ENCODE results near the gene CD8B.
"Not testable (repeated sequence)": the region's sequence is repeated elsewhere in the genome, so short reads cannot be mapped to it uniquely, and the experiment has no call there.

CD8B gene

DNA sequence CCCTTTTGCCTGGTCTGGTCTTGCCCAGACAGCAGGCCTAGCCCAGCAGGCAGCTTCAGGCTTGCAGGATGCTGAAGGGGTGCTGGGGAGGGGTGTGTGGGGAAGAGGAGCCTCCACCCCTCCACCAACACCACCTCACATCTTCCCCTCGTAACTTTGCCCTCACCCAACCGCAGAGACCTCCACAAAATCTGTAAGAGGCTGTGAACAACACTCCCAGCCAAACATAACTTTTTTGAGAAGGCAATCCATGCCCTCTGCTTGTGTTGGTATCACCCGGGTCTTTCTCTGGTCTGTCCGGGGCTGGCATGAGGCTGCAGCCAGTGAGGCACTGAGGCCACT, 26.2 kb downstream of the CD8B start:
- DNase-seq = not testable (repeated sequence)

DNA sequence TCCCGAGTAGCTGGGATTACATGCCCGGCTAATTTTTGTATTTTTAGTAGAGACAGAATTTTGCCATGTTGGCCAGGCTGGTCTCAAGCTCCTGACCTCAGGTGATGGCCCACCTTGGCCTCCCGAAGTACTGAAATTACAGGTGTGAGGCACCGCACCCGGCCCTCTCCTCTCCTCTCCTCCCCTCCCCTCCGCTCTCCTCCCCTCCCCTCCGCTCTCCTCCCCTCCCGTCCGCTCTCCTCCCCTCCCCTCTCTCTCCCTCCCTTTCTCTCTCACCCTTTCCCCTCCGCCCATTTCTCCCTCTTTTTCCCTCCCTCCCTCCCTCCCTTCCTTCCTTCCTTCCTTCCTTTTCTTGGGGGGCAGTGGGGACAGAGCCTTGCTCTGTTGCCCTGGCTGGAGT, 28.4 kb downstream of the CD8B start:
- no peak for DNase-seq

DNA sequence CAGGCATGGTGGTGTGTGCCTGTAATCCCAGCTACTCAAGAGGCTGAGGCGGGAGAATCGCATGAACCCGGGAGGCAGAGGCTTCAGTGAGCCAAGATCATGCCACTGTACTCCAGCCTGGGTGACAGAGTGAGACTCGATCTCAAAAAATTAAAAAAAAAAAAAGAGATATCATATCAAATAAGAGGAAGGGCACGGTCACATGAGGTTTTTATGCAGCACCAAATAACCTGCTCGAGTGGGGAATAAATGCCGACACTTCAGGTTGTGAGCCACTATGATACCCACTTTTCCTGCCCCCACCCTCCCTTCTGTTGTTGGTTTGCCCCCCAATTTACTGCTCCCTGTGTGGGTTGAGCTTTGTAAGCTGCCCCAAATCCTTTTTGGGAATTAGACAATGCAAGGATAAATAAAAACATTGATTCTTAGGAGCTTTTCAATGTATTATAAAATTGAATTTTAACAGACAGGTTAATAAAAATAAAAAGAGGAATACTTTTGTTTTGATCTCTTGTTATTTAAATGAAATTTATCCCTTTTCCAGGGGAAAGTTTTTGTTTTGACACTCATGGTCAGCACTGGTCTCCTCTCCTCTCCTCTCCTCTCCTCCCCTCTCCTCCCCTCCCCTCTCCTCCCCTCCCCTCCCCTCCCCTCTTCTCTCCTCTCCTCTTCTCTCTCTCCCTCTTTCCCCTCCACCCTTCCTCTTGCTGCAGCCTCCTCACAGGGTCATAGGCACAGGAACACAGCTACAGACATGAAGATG, 29.2 kb downstream of the CD8B start:
- DNase-seq = no peak

DNA sequence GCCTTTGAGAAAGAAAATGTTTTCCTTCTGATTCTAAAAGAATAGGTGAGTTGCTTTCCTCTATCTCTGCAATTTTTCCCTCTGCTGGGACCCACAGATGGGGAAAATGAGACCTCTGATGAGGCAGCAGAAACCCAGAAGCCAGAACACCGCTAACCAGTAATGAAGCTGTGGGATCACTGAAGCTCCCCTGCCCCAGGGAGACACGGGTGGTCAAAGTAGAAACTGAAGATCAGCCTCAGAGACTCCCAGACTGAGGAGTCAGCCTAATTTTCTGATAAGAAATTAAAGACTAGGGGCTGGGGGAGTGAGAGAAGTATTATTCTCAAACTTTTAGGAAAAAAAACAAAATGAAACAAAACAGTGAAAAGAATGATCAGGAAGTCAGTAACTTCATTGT, 30.1 kb downstream of the CD8B start:
- no peak for DNase-seq

DNA sequence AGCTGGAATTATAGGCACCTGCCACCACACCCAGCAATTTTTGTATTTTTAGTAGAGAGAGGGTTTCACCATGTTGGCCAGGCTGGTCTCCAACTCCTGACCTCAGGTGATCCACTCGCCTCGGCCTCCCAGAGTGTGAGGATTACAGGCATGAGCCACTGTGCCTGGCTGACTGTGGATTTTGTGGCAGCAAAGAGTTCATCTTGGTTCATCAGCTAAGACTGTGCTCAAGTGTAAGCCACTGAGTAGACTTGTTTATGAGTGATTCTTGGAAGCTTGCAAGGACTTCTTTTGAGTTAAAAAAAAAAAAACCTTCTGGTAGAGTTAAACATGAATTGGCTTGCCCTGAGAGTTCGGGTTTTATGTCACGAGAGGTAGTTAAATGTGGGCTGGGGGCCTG, 34.7 kb downstream of the CD8B start:
- DNase-seq = no peak

DNA sequence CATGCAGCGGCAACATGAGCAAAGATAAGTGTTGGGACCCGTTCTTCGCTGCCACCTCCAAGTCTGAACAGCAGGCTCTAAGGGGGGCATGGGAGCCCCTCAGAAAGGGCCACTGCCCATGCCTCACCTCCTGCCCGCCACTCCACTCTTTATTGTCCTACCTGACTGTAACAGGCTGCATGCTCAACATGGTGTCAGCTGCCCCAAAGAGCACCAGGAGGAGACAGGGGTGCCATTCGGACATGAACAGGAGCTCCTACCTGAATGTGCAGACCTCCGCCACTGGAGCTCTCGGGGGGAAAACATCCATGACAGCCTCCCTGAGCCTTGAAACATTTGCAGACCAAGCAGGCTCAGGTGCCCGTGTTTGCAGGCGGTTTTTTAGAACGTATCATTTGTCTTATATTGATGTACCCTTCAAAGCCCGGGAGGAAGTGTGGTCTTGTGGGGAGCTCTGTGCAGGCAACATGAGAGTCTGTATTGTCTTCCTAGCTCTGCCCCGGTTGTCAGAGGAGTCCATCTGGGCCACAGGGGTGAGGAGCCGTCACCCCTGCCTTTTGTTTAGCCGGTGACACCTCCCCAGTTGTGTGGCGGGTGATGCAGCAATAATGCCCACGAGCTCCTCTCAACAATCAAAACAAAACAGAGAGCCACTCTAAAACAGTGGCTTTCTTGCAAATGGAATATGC, 35.8 kb downstream of the CD8B start:
- no peak for DNase-seq

DNA sequence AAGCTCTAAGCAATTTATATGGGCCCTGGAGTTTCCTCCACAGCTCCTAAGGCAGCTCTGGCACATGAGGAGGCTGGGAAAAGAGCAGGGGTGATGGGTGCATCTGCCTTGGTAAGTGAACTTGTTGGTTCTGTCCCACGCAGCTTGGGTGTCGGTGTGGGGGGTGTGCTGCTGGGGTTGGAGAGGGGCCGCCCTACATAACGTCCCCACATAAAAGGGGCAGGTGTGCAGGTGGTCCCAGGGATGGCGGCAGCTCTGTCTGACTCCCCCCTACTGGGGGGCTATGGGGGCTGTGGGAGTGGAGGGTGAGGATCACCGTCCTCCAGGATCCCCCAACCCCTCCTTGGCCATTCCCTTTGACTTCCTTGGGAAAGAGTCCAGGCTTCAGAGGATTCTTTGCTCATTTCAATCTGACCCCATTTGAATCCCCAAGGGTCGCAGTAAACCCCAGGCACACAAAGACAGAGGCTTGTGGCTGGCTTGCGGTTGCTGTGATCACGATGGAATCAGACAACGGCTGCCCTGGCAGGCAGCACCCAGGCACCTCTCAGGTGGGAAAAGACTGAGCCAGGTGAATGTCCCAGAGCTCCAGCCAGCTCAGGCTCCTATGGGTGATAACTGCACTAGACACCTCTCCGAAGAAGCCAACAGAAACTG, 36.5 kb downstream of the CD8B start:
- DNase-seq = no peak

DNA sequence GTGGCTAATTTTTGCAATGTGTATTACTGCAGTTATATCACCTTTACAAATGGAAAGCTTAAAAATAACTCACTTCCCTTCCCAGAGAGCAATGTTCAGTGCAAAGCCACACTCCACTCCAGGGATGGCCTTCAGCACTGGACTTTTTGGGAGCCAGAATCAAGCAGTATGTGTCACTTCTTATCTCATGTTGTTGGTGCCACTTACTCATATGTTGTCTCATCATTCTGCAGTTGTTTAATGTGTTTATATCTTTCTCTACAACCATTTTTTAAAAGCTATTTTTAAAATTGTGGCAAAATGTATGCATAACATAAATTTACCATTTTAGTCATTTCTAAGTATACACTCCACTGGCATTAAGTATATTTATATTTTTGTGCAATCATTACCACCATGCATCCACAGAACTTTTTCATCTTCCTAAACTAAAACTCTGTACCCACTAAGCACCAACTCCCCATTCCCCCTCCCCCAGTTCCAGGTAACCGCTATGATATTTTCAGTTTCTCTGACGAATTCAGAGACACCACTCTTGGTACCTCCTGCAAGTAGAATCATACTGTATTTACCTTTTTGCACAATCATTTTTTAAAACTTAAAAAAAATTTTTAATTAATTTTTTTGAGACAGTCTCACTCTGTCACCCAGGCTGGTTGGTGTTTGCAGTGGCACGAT, 38.9 kb downstream of the CD8B start:
- DNase-seq = no peak

DNA sequence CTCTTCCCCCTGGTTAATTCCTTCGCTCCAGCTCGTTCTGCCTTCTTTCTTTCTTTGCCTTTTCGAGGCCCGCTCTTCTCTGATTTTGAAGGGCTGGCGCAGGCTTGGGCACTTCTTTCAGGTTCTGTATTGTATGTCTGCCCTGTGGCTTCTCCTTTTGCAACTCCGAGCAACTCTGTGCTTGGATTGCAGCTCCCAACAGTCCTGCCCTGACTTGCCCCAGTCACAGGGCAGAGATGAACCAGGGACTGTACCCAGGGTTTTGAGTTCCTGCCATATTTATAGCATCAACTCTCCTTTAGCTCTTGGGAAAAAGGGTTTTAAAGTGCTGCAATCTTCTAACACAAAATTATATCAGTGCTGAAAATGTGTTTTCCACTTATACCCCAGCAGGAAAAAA, 39.8 kb downstream of the CD8B start:
- no peak for DNase-seq

DNA sequence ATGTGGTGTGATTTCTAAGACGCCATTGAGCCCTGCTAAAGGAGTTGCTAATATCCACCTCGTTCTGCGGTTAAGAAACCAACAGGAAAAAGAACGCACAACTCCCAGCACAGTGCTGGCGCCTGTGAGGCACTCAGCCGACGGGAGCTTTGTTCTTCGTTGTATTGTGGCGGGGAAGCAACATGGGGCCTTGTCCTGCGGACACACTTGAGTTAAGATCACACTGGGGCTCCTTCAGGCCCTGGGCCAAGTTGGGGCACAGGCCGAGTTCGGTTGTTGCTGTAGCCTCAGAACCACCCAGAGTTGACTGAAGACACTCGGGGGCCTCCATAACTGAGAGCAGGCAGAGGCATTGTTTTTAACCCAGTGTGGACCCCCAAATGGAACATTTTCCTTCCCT, 40.4 kb downstream of the CD8B start:
- DNase-seq = no peak

DNA sequence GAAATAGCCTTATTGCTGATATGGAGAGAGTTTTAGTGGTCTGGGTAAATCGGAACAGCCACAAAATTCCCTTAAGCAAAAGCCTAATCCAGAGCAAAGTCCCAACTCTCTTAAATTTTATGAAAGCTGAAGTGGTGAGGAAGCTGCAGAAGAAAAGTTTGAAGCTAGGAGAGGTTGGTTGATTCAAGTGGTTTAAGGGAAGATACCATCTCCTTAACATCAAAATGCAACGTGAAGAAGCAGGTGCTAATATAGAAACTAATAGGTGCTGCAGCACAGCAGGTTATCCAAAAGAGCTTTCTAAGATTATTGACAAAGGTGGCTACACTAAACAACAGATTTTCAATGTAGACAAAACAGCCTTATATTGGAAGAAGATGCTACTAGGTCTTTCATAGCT, 42.7 kb downstream of the CD8B start:
- DNase-seq = no peak

DNA sequence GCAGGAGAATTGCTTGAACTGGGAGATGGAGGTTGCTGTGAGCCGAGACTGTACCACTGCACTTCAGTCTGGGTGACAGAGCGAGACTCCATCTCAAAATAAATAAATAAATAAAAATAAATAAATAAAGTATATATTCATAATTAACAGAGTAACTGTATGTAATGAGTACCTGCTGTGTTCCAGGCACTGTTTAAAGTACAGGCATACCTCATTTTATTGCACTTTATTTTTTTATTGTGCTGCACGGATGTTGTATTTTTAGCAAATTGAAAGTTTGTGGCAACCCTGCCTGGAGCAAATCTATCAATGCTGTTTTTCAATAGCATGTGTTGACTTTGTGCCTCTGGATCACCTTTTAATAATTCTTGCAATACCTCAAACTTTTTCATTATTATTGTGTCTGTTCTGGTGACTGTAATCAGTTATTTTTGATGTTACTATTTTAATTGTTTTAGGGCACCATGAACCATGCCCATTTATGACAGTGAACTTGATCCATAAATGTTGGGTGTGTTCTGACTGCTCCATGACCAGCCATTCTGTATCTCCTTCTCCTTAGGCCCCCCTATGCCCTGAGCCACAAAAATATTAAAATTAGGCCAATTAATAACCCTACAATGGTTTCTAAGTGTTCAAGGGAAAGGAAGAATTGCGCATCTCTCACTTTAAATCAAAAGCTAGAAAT, 43.4 kb downstream of the CD8B start:
- DNase-seq = no peak

DNA sequence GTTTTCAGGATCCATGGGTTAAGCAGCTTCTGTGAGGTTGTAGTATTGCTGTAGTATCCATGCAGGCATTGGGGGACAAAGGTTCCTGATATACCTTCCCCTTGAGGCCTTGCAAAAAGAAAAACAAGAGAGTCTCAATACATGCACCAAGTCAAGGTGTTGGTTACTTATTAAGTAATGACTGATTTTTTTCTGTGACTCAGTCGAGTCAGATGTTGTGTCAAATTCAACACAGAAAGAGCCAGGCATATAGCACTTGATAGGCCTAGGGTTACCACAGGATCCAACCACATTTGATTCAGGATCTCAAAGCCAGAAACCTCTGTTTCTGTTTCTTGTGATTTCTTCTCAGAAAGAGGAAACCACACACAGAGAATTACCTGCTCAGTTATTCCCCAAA, 46.1 kb downstream of the CD8B start:
- DNase-seq = no peak

DNA sequence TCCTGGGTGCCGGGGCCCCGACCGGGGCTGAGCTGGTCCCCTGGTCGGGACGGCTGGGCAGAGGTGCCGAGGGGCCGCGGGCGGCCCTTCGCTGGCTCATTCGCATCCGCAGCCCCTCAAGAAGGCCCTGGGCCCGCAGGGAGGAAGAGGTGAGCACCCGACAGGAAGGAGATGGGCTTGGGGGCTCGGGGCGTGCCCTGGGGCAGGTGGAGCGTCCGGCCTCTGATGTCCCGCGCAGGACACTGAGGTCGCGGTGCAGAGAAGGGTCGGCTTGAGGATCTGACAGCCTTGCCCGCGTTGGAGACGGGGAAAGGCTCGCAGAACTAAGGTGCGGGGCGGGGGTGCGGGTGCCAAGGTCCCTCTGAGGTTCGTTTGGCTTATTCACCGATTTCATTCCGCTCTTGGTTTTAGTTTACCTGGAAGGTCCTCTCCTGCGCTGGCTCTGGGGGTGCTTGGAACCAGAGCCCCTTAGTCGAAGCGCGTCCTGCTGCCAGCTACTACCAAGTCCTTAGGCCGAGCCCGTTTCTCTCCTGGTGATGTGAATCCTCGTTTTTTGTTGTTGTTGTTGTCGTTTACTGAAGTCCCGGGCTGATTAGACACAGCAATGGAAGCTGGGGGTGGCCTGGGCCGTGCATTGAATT, 52.1 kb downstream of the CD8B start:
- DNase-seq = no peak

DNA sequence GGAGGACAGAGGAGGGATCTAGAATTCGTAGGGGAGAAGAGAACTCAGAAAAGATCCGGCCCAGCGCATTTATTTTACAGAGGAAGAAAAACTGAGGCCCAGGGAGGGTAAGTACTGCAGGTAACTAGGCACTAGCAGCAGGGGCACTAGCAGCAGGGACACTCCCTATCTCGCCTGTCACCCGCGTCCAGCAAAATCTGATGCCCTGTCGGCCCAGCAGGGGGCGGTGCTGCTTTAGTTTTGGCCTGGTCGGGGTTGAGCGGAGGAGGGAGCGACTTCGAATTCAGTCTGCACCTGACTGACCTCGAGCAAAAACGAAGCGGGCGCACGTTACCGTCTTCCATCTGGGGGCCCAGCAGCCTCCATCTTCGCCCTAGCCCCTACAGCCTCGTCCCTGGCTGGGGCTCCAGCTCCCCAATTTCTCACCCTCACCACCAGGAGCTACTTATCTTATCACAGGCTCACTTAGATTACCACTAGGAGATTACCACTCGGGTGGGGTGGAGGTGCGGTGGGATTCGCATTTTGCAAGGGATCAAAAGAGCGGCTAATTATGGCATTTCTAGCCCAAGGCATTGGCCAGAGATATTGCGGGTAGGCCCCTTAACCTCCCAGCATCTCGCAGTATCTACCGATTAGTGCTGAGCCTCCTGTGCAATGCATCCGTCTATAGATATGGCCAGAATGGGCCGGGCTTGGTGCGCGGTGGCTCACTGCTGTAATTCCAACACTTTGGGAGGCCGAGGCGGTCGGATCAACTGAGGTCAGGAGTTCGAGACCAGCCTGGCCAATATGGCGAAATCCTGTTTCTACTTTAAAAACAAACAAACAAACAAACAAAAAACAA, 53.1 kb downstream of the CD8B start:
- DNase-seq = peak; percentile 87

DNA sequence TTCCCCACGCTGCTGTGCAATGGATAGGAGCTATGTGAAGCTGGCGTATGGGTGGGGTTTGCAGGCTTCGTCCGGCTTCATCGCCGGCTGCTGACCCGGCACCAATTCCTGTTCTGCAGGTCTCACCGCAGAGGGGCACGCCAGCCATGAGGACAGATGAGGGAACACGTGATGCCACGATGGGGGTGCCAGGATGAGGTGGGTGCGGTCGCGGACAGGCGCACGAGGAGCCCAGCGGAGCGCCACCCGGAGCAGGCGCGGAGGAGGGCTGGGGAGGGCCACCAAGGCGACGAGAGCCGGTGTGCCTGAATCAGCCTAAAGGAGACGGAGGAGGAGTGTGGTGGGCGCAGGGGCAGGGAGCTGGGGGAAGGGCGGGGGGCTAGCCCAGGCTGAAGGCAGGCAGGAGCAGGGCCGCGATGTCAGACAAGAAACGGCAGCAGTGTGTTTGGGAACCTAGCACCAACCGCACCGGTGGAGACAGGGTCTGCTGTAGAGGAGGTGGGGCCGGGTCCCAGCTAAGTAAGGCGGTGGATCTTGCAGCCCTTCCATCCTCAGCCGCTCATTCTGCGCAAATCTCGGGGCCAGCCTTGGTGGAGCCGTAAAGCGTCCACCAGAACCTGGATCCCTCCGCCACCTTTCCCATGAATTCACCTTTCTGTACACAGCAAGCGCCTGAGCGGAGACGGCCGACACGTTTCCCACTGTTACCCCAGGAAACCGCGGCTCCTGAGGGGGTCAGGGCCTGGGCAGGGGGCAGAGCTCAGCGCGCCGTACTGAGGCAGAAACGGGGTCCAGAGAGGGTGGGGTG, 54.0 kb downstream of the CD8B start:
- DNase-seq = peak; percentile 76

DNA sequence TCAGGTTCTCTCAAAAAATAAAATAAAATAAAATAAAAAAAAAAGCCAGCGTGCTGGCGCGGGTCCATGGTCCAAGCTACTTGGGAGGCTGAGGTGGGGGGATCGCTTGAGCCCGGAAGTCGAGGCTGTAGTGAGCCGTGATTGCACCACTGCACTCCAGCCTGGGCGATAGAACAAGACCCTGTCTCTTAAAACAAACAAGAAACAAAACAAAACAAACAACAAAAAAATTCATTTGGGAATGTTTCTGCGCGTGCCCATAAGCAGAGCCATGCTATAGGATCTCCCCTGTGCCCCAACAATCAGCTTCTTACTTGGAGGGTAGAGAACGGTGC, 54.6 kb downstream of the CD8B start:
- DNase-seq = no peak

DNA sequence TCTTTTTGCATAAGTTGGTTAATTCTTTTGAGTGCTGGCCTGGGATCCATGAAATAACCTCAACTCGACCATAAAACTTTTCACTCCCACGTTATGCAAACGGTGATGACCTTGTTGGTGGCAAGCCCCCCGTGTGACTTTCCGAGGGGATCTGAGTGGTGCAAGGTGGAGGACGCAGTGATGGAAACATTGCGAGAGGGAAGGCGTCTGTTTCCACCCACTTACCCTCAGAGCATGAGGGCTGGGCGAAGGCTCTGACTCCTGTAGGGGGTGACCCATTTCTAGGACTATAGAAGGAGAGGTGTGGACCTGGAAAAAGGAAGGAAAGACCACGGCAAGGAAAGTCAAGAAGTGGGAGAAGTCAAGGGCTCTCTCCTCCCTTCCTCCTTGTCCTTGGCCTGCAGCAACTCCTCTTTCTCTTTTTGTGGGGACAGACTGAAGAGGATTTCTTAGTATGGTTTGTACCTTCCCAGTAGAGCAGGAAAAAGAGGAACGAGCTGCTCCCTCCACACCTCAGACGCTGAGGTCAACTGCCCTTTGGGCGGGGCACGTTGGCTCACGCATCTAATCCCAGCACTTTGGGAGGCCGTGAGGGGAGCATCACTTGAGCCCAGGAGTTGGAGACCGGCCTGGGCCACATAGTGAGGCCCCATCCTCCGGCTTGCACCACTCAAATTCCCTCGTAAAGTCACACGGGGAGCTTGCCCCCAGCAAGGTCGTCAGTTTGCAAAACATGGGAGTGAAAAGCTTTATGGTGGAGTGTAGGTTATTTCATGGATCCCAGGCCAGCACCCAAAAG, 55.4 kb downstream of the CD8B start:
- no peak for DNase-seq

DNA sequence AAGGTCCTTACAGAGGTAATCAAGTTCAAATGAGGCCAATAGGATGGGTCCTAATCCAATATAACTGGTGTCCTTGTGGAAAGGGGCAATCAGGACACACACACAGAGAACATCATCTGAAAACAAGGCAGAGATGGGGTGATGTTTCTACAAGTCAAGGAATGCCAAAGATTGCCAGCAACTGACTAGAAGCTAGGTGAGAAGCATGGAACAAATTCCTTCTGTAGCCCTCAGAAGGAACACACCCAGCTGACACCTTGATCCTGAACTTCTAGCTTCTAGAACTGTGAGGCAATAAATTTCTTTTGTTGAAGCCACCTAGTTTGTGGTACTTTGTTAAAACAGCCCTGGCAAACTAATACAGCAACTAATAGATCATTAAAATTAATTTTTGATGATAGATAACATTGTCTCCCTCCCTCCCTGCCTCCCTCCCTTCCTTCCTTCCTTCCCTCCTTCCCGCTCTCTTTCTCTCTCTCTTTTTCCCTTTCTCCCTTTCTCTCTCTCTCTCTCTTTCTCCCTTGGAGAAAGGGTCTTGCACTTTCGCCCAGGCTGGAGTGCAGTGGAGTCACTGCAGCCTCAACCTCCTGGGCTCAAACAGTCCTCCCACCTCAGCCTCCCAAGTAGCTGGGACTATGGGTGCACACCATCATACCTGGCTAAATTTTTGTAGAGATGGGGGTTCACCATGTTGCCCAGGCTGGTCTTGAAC, 60.7 kb downstream of the CD8B start:
- DNase-seq = no peak
